Adrenal gland (tissue), 5 donors: ENCODE results near the gene NKTR.

Experiments used
- CTCF ChIP-seq, 6 experiments: fragments of 450-650 bp in 4 of 6; fragments of 200-600 bp in 2 of 6; sonication (generic) in 1 of 6; IDR thresholded peaks; 1 replicate in 5 of 6; 2 replicates in 1 of 6; pipeline versions ENCODE4 v1.5.1 to v1.8.0; 2016 to 2021; ENCODE audit warnings: antibody characterized with exemption in 6 of 6, mild to moderate bottlenecking in 2 of 6, moderate library complexity in 1 of 6
- POLR2A ChIP-seq, 2 donors: fragments of 450-650 bp; IDR thresholded peaks; one replicate each; pipeline ENCODE4 v1.6.1; 2017; ENCODE audit warnings: antibody characterized with exemption in 2 of 2, mild to moderate bottlenecking in 2 of 2, moderate library complexity in 1 of 2
- donor health status: DM: no; HTN: no; CAD: no.

- TF ChIP-seq CTCF (IDR thresholded peaks at IDR 0.05) (no peak), POLR2A (IDR thresholded peaks at IDR 0.05) (no peak)
These were observed 93.9 kb downstream of the NKTR start for GRCh38 chr3:42694366-42694765.
